Panc1 (cell line): ENCODE measurements around the gene PIGX.

Experiments used
- CTCF ChIP-seq: fragments of 450-650 bp; IDR thresholded peaks from 2 replicates; pipeline ENCODE4 v1.5.1; 2017; ENCODE audit warnings: mild to moderate bottlenecking
- POLR2AphosphoS5 ChIP-seq: IDR thresholded peaks from 2 replicates; pipeline ENCODE4 v1.6.1; 2012; ENCODE audit warnings: mild to moderate bottlenecking, low read depth, low read length, moderate library complexity
- SIN3A ChIP-seq: IDR thresholded peaks from 2 replicates; pipeline ENCODE4 v1.6.1; 2012; ENCODE audit warnings: low read depth, mild to moderate bottlenecking, low read length, moderate library complexity, borderline replicate concordance; ENCODE audit not compliant: insufficient read depth

GRCh38 chr3:196677931-196678330 lies 34.2 kb upstream of the PIGX start:
- TF ChIP-seq CTCF (no peak), POLR2AphosphoS5 (no peak), SIN3A (no peak)
